Panc1 (cell line): ENCODE measurements around the gene COL23A1. TPM values are rescaled to one million over a fixed set of nuclear protein-coding genes. Genes with fewer than 3 reads are reported as not detected.

ENCODE experiments used
- ATAC-seq: fragments of 200-7000 bp; cut with Tn5 transposase; 2 replicates; pipeline ENCODE4 v1.9.1; 2020; ENCODE audit warnings: mild to moderate bottlenecking, moderate library complexity
- BruUV-seq: library from RNA; stranded (reverse); fragments of 400-500 nt; replicated peaks from 2 replicates; lab custom pipeline; 2021; lab: Mats Ljungman, UMichigan
- CTCF ChIA-PET: fragments of 300-600 bp; sonication (Branson Sonifier 250); formaldehyde crosslinking; loops from one replicate; lab custom pipeline; 2022; ENCODE audit warnings: antibody characterized with exemption; lab: Charles Lee
- POLR2A ChIA-PET: fragments of 300-600 bp; sonication (Branson Sonifier 250); formaldehyde crosslinking; loops from one replicate; lab custom pipeline; 2022; ENCODE audit warnings: antibody characterized with exemption; lab: Charles Lee
- DNase-seq: peaks from one replicate; pipeline ENCODE4 v3.0.0-alpha.2; 2010; ENCODE audit warnings: low read depth, low spot score
- H3K27ac ChIP-seq: 2 replicates; pipeline ENCODE4 v1.5.1; 2011; ENCODE audit warnings: mild to moderate bottlenecking, low read length, inconsistent platforms
- H3K27me3 ChIP-seq: fragments of 200-500 bp; sonication (Bioruptor generic); 2 replicates; pipeline ENCODE4 v1.6.0; 2014; ENCODE audit warnings: low read length, inconsistent platforms; ENCODE audit not compliant: control insufficient read depth, insufficient read depth
- H3K36me3 ChIP-seq: fragments of 200-500 bp; sonication (Bioruptor generic); 2 replicates; pipeline ENCODE4 v1.5.1; 2014; ENCODE audit warnings: inconsistent platforms, mild to moderate bottlenecking, low read length, moderate library complexity; ENCODE audit not compliant: control insufficient read depth, insufficient read depth
- H3K4me1 ChIP-seq: 2 replicates; pipeline ENCODE4 v1.5.1; 2011; ENCODE audit warnings: inconsistent platforms, mild to moderate bottlenecking, low read length, moderate library complexity; ENCODE audit not compliant: control insufficient read depth, insufficient read depth
- H3K4me3 ChIP-seq, 2 experiments: 2 replicates each; pipeline ENCODE4 v1.5.1; 2011 to 2012; ENCODE audit warnings: low read depth in 2 of 2, low read length in 2 of 2, mild to moderate bottlenecking in 2 of 2, inconsistent platforms in 1 of 2, moderate library complexity in 1 of 2
- H3K9me3 ChIP-seq: fragments of 200-500 bp; sonication (Bioruptor generic); 2 replicates; pipeline ENCODE4 v1.5.1; 2014; ENCODE audit warnings: low read depth, mild to moderate bottlenecking, inconsistent platforms, low read length, moderate library complexity; ENCODE audit not compliant: control insufficient read depth, insufficient read depth
- CTCF ChIP-seq: fragments of 450-650 bp; IDR thresholded peaks from 2 replicates; pipeline ENCODE4 v1.5.1; 2017; ENCODE audit warnings: mild to moderate bottlenecking
- POLR2AphosphoS5 ChIP-seq: IDR thresholded peaks from 2 replicates; pipeline ENCODE4 v1.6.1; 2012; ENCODE audit warnings: mild to moderate bottlenecking, low read depth, low read length, moderate library complexity
- REST ChIP-seq, 2 experiments: IDR thresholded peaks; 2 replicates each; pipeline ENCODE4 v1.6.1; 2011 to 2012; ENCODE audit warnings: low read depth in 2 of 2, control low read depth in 1 of 2, low read length in 1 of 2, mild to moderate bottlenecking in 1 of 2, moderate library complexity in 1 of 2; ENCODE audit not compliant: insufficient read depth in 1 of 2
- SIN3A ChIP-seq: IDR thresholded peaks from 2 replicates; pipeline ENCODE4 v1.6.1; 2012; ENCODE audit warnings: low read depth, mild to moderate bottlenecking, low read length, moderate library complexity, borderline replicate concordance; ENCODE audit not compliant: insufficient read depth
- TCF7L2 ChIP-seq: IDR thresholded peaks from 2 replicates; pipeline ENCODE4 v1.6.1; 2011; ENCODE audit warnings: mild to moderate bottlenecking, low read depth, low read length, inconsistent platforms
- in situ Hi-C: cut with HindIII; loops from 2 replicates; pipeline ENCODE4 v1.10.0; 2016; ENCODE audit warnings: low sequenced_read_pairs, low pct_unique_long_range_greater_than_20kb
- intact Hi-C: fragments of 100-400 bp; cut with micrococcal nuclease; formaldehyde crosslinking; loops from one replicate; pipeline ENCODE4 v1.10.0; 2022; ENCODE audit not compliant: unreplicated experiment
- total RNA-seq: library from RNA; stranded (reverse); gene quantifications from one replicate; pipeline ENCODE4 v1.2.1, GENCODE V29; 2021; ENCODE audit not compliant: unreplicated experiment

The COL23A1 gene
- total RNA-seq, 1 experiment from 2014 or later: 0.05 TPM

- Histone ChIP-seq H3K9me3 (no peaks in the 10 kb centered on the region), H3K4me3 (no peak overlapping the region), H3K36me3 (no peaks in the 10 kb centered on the region), H3K27ac (no peak overlapping the region), H3K4me1 (no peaks in the 10 kb centered on the region), H3K27me3 (no peaks in the 10 kb centered on the region)
- ChIA-PET CTCF (no interaction called here), POLR2A (no interaction called here)
- no TSS peak for BruUV-seq
- intact Hi-C loops (no loop called here), in situ Hi-C loops (no loop called here)
- ATAC-seq: no peak
- no peak for DNase-seq
- TF ChIP-seq POLR2AphosphoS5 (no peak), CTCF (no peak), REST (IDR thresholded peaks at IDR 0.05; ENCODE audit: insufficient read depth in 1 of 2, low read depth in 2 of 2, low read length in 1 of 2) (no peak), SIN3A (no peak), TCF7L2 (no peak)
Observed at GRCh38 chr5:178194026-178194425, 396.2 kb downstream of the COL23A1 start.

- no peaks in the 10 kb centered on the region for H3K36me3 ChIP-seq
- no peaks in the 10 kb centered on the region for H3K9me3 ChIP-seq
- ATAC-seq (no peak), DNase-seq (no peak)
- H3K4me3 ChIP-seq: no peak overlapping the region
- in situ Hi-C loops: no loop called here
- TF ChIP-seq CTCF: no peak
- no peak for TF ChIP-seq TCF7L2
- H3K27ac ChIP-seq: no peak overlapping the region
- ChIA-PET CTCF (interaction anchor here (0.5 to 0.7 kb wide), 2 partner anchors 12 to 127 kb away, joined by 7 to 13 read pairs; no protein-coding TSS in a partner anchor), POLR2A (interaction anchor here (0.6 kb wide), 1 partner anchor 8 kb away, joined by 15 read pairs; no protein-coding TSS in a partner anchor)
- no peaks in the 10 kb centered on the region for H3K27me3 ChIP-seq
- H3K4me1 ChIP-seq: no peaks in the 10 kb centered on the region
- intact Hi-C loops: no loop called here
- BruUV-seq: no TSS peak
Observed at GRCh38 chr5:178193251-178193809, 396.9 kb downstream of the COL23A1 start.
